Subcutaneous adipose tissue (tissue), 4 donors: ENCODE results near the gene PCYT1A. TPM values are rescaled to one million over a fixed set of nuclear protein-coding genes. Genes with fewer than 3 reads are reported as not detected.

Experiments
- total RNA-seq, 4 donors: library from RNA; depleted of rRNA; stranded (reverse); fragments of >200 nt; gene quantifications; one replicate each; pipeline ENCODE4 v1.1.0, GENCODE V29; 2016
- TF ChIP-seq, protein P1 (sequence below): fragments of 450-650 bp; IDR thresholded peaks from one replicate; pipeline ENCODE4 v1.5.1; 2016; ENCODE audit warnings: low read depth, mild to moderate bottlenecking, control low read depth, antibody characterized with exemption, moderate library complexity

Gene PCYT1A
- total RNA-seq: 100 to 1,000 TPM; 108 to 153 (median 123) TPM

GRCh38 chr3:196287440-196288140 is at the start of gene PCYT1A:
Gene PCYT1A, minus strand, starts transcription at chr3:196287726. Its CDS starts 17,195 bp downstream, at chr3:196270531.
- TF ChIP-seq, protein P1, sequence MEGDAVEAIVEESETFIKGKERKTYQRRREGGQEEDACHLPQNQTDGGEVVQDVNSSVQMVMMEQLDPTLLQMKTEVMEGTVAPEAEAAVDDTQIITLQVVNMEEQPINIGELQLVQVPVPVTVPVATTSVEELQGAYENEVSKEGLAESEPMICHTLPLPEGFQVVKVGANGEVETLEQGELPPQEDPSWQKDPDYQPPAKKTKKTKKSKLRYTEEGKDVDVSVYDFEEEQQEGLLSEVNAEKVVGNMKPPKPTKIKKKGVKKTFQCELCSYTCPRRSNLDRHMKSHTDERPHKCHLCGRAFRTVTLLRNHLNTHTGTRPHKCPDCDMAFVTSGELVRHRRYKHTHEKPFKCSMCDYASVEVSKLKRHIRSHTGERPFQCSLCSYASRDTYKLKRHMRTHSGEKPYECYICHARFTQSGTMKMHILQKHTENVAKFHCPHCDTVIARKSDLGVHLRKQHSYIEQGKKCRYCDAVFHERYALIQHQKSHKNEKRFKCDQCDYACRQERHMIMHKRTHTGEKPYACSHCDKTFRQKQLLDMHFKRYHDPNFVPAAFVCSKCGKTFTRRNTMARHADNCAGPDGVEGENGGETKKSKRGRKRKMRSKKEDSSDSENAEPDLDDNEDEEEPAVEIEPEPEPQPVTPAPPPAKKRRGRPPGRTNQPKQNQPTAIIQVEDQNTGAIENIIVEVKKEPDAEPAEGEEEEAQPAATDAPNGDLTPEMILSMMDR: no peak

GRCh38 chr3:196336319-196337145 is 49.0 kb upstream of the PCYT1A start:
- TF ChIP-seq, protein P1: no peak

DNA sequence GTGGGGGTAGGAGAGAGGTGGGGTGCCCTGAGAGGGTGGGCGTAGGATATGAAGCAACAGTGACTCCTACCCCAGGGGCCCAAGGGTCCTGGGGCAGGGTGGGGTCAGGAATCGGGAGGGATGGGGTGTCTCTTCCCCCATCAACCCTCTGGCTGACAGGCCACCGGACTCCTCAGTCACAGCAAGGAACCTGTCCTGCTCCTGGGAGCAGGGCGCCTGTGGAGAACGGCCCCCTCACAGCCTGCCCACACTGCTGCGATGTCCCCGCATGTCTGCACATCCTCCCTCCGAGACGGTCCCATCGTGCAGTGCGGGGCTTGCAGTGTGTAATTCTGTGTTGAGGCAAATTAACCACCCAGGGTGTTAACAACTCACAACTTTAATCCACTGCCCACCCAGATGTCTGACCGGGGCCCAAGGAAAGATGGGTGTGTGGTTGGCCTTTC is 48.0 kb upstream of the PCYT1A start:
- TF ChIP-seq, protein P1: no peak

DNA sequence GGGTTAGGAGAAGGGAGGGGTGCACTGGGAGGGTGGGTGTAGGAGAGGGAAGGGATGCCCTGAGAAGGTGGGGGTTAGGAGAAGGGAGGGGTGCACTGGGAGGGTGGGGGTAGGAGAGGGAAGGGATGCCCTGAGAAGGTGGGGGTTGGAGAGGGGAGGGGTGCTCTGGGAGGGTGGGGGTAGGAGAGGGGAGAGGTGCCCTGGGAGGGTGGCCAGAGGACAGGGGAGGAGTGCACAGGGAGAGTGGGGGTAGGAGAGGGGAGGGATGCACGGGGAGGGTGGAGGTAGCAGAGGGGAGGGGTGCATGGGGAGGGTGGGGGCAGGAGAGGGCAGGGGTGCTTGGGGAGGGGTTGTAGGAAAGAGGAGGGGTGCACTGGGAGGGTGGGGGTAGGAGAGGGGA is 47.5 kb upstream of the PCYT1A start:
- TF ChIP-seq, protein P1: no peak

DNA sequence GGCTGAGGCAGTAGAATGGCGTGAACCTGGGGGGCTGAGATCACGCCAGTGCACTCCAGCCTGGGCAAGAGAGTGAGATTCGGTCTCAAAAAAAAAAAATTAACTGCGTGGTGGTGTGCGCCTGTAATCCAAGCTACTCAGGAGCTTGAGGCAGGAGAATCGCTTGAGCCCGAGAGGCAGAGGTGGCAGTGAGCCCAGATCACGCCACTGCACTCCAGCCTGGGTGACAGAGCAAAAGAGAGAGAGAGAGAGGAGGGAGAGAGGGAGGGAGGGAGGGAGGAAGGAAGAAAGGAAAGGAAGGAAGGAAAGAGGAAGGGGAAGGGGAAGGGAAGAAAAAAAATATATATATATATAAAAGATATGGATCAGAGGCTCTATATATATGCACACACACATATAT is 44.6 kb upstream of the PCYT1A start:
- TF ChIP-seq, protein P1: no peak

- TF ChIP-seq, protein P1: no peak
Measured at GRCh38 chr3:196327405-196327804, 39.9 kb upstream of the PCYT1A start.

DNA sequence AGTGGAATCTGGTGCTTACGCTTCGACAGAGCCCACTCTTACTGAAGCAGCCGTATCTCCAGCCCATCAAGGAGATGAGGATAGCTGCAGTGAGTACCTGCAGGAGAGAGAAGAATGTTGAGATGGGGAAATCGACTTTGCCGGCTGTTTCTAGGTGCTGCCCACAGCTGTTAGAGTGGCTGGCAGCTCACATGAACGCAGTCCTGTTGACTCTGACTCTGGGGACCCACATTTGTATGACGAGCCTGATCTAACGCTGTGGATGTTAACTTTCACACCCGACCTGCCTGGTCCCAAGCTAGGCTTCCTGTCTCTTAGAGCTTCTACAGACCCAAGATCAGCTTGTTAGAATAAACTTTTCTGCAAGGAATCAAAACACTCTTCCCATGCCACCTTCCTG is 39.4 kb upstream of the PCYT1A start:
- TF ChIP-seq, protein P1: no peak
